GM19025 (cell line): Measurements from ENCODE around the gene MUTYH.

Source experiments
- ATAC-seq: cut with Tn5 transposase; IDR thresholded peaks from one replicate; pipeline ENCODE4 v1.9.1; 2021; ENCODE audit warnings: mild to moderate bottlenecking, low read depth, moderate library complexity; ENCODE audit not compliant: unreplicated experiment

Gene MUTYH

GRCh38 chr1:45282351-45282750, 57.9 kb downstream of the MUTYH start:
- no peak for ATAC-seq
